ENCODE measurements around the gene FAM210A. TPM values are rescaled to one million over a fixed set of nuclear protein-coding genes. Genes with fewer than 3 reads are reported as not detected.

Gene FAM210A
- total RNA-seq, 1 donor from 2014 or later, result 52.9 TPM

DNA sequence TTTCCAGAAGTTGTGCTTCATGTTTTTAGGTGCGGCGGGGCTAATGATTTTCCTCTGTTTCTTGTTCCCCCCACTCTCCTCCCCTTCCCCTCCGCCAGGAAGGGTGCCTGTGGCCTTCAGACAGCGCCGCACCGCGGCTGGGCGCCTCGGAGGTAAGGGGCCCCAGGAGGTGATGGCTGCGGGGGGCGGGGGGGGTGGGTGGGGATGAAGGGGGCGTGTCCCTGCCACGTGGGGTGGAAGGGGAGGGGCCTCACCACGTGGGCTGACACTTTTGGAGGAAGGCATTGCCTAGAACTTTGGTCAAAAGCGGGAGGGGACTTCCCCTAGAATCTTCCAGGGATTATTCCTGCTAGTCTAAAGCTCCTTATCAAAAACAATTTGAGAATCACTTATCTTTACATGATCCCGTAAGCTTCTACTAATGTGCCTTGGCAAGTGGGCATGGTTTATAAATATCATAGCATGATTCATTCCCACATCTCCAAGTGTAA lies 83.1 kb downstream of the FAM210A start:
- no peak for DNase-seq
- no peaks in the 10 kb centered on the region for H3K9me3 ChIP-seq (replicated peaks)
- peaks cover 43% of the 10 kb centered on the region for H3K4me1 ChIP-seq
- no peak overlapping the region for H3K27ac ChIP-seq (replicated peaks)
- TF ChIP-seq, protein P1, sequence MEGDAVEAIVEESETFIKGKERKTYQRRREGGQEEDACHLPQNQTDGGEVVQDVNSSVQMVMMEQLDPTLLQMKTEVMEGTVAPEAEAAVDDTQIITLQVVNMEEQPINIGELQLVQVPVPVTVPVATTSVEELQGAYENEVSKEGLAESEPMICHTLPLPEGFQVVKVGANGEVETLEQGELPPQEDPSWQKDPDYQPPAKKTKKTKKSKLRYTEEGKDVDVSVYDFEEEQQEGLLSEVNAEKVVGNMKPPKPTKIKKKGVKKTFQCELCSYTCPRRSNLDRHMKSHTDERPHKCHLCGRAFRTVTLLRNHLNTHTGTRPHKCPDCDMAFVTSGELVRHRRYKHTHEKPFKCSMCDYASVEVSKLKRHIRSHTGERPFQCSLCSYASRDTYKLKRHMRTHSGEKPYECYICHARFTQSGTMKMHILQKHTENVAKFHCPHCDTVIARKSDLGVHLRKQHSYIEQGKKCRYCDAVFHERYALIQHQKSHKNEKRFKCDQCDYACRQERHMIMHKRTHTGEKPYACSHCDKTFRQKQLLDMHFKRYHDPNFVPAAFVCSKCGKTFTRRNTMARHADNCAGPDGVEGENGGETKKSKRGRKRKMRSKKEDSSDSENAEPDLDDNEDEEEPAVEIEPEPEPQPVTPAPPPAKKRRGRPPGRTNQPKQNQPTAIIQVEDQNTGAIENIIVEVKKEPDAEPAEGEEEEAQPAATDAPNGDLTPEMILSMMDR (IDR thresholded peaks at IDR 0.05; ENCODE audit: borderline replicate concordance), result no peak
- H3K27me3 ChIP-seq (ENCODE audit: low read depth), result no peaks in the 10 kb centered on the region
- peaks cover 14% of the 10 kb centered on the region for H3K36me3 ChIP-seq
- no peak overlapping the region for H3K4me3 ChIP-seq
- intact Hi-C loops (cut with micrococcal nuclease), result no loop called here

DNA sequence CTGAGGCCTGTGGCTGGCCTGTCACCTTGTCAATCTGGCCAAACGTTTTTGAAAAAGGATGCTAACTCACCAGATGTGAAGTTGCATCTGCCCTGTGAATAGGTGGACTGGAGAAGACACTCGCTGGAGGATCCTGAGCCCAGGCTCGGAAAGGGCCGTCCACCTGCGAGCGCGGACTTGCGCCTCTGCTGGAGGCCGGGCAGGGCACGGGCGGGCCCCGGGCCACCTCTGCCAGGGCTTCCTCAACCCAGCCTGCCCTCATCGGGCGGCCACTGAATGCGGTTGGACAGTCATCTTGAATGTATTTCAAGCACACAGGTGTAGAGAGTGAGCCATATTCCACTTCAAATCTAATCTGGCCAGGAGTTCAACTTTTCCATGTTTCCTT lies 83.9 kb downstream of the FAM210A start:
- Histone ChIP-seq H3K9me3 (replicated peaks) (no peaks in the 10 kb centered on the region), H3K27me3 (ENCODE audit: low read depth) (no peaks in the 10 kb centered on the region), H3K36me3 (peaks cover 14% of the 10 kb centered on the region), H3K27ac (replicated peaks) (peak overlapping the region; percentile 85), H3K4me1 (peaks cover 45% of the 10 kb centered on the region), H3K4me3 (peak overlapping the region; percentile 61)
- intact Hi-C loops (cut with micrococcal nuclease), result no loop called here
- no peak for DNase-seq
- TF ChIP-seq, protein P1 (IDR thresholded peaks at IDR 0.05; ENCODE audit: borderline replicate concordance), result no peak

- H3K4me1 ChIP-seq, result peaks cover 45% of the 10 kb centered on the region
- peaks cover 14% of the 10 kb centered on the region for H3K36me3 ChIP-seq
- H3K27ac ChIP-seq (replicated peaks), result peak overlapping the region; percentile 85
- intact Hi-C loops (cut with micrococcal nuclease), result no loop called here
- peak; percentile 58 for DNase-seq
- TF ChIP-seq, protein P1 (IDR thresholded peaks at IDR 0.05; ENCODE audit: borderline replicate concordance), result peak; percentile 35
- peak overlapping the region; percentile 61 for H3K4me3 ChIP-seq
- H3K9me3 ChIP-seq (replicated peaks), result no peaks in the 10 kb centered on the region
- H3K27me3 ChIP-seq (ENCODE audit: low read depth), result no peaks in the 10 kb centered on the region
These were observed 84.6 kb downstream of the FAM210A start for GRCh38 chr18:13641551-13642439.

DNA sequence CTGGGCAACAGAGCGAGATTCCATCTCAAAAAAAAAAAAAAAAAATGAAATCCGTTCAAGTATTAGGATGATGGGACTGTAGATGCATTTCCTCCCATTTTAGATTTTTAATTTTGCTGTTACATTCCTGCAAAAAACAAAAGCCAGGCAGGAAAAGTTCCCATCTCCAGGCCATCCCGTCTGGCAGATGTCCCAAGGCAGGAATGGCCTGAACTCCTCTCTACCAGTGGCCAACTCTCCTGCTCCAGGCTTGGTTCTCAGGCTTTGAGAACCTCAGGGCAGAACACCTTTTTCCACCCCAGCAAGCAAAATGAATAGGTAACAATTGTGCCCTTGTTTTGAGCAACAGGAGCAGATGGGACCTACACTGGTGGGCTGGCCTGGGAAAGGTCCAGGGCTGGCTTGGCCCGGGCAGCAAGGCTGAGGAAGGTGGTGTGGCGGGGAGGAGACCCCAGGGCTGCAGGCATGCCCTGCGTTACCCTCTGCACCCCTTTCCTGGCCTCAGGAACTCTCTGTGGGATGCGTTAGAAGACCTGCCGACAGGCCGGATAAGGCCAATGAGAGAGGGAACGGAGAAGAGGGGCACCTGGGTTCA lies 86.0 kb downstream of the FAM210A start:
- no peaks in the 10 kb centered on the region for H3K27me3 ChIP-seq (ENCODE audit: low read depth)
- no peaks in the 10 kb centered on the region for H3K9me3 ChIP-seq (replicated peaks)
- H3K36me3 ChIP-seq, result peaks cover 5% of the 10 kb centered on the region
- no peak overlapping the region for H3K4me3 ChIP-seq
- TF ChIP-seq, protein P1 (IDR thresholded peaks at IDR 0.05; ENCODE audit: borderline replicate concordance), result no peak
- no peak for DNase-seq
- H3K27ac ChIP-seq (replicated peaks), result peak overlapping the region; percentile 85
- intact Hi-C loops (cut with micrococcal nuclease), result no loop called here
- peaks cover 48% of the 10 kb centered on the region for H3K4me1 ChIP-seq

DNA sequence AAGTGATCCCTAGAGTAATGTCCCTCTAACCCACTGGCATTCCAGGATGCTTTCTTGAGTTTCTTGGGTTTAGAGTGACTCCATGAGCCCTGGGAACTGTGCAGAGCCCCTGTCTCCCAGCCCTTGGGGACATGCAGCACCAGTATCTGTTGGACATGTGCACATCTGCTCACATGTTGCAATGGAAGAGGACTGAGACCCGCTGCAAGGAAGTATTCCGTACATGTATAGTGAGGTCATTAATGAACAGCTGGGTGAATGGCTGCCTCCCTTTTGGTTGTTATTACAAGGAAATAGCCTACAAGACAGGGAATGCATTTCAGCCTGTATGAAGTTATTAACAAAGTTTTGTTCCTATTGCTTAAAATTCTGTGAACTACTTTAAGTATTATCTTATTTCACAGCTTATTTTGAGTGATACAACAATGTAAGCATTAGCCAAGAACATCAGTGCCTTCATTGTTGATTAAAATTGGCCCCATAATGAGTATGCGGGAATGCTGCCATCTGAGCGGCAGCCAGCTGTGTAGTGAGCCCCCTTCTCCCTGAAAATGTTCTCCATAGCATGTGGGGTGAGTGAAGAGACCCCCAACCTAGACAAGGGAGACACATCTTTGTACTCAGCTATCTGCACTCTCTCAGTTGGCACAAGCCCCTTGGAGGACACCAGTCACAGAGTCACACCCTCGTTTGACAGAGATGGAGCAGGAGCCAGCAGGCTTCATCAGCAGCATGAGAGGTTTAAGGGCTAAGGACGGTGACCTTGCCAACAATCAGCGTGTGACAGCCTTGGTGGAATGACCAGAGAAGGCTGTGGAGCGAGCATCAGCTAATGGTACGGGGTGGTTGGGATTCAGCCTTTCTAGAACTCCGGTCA lies 87.4 kb downstream of the FAM210A start:
- no peaks in the 10 kb centered on the region for H3K27me3 ChIP-seq (ENCODE audit: low read depth)
- intact Hi-C loops (cut with micrococcal nuclease), result no loop called here
- no peaks in the 10 kb centered on the region for H3K36me3 ChIP-seq
- no peaks in the 10 kb centered on the region for H3K9me3 ChIP-seq (replicated peaks)
- H3K4me1 ChIP-seq, result peaks cover 59% of the 10 kb centered on the region
- TF ChIP-seq, protein P1 (IDR thresholded peaks at IDR 0.05; ENCODE audit: borderline replicate concordance), result no peak
- no peak overlapping the region for H3K4me3 ChIP-seq
- peak; percentile 49 for DNase-seq
- H3K27ac ChIP-seq (replicated peaks), result peak overlapping the region; percentile 85
